Neuronal stem cell (in vitro differentiated cells): ENCODE results near the gene CLIP4.

ENCODE experiments used
- DNase-seq: peaks from one replicate; pipeline ENCODE4 v3.0.0-alpha.2; 2013; ENCODE audit warnings: low spot score
- H2AFZ ChIP-seq: one replicate; pipeline ENCODE4 v1.6.1; 2013; ENCODE audit warnings: mild to moderate bottlenecking, low read length, inconsistent platforms
- H2AK5ac ChIP-seq: 2 replicates; pipeline ENCODE4 v1.6.1; 2013; ENCODE audit warnings: low read depth, mild to moderate bottlenecking, inconsistent platforms, low read length, moderate library complexity, mixed read lengths
- H2BK120ac ChIP-seq: 2 replicates; pipeline ENCODE4 v1.6.1; 2013; ENCODE audit warnings: low read depth, mild to moderate bottlenecking, inconsistent platforms, low read length, moderate library complexity, mixed read lengths
- H2BK12ac ChIP-seq: one replicate; pipeline ENCODE4 v1.6.1; 2013; ENCODE audit warnings: low read length, inconsistent platforms
- H2BK15ac ChIP-seq: 2 replicates; pipeline ENCODE4 v1.6.1; 2013; ENCODE audit warnings: mild to moderate bottlenecking, low read length, inconsistent platforms, mixed read lengths
- H2BK5ac ChIP-seq: one replicate; pipeline ENCODE4 v1.6.1; 2013; ENCODE audit warnings: inconsistent platforms, mild to moderate bottlenecking, low read length, moderate library complexity
- H3K14ac ChIP-seq: one replicate; pipeline ENCODE4 v1.6.1; 2013; ENCODE audit warnings: low read length, inconsistent platforms
- H3K18ac ChIP-seq: 2 replicates; pipeline ENCODE4 v1.6.1; 2013; ENCODE audit warnings: low read length, inconsistent platforms
- H3K23ac ChIP-seq: 2 replicates; pipeline ENCODE4 v1.6.1; 2013; ENCODE audit warnings: low read depth, mild to moderate bottlenecking, mixed read lengths, low read length, inconsistent platforms; ENCODE audit not compliant: poor library complexity
- H3K27ac ChIP-seq: replicated peaks from 3 replicates; pipeline ENCODE4 v1.5.1; 2013; ENCODE audit warnings: low read length, inconsistent platforms
- H3K27me3 ChIP-seq, 3 experiments: 2 replicates each; pipeline ENCODE4 v1.6.1; 2013; ENCODE audit warnings: low read length in 3 of 3, mild to moderate bottlenecking in 2 of 3, inconsistent platforms in 1 of 3, low read depth in 1 of 3, mixed read lengths in 1 of 3, moderate library complexity in 1 of 3; ENCODE audit not compliant: control insufficient read depth in 3 of 3, insufficient read depth in 3 of 3
- H3K36me3 ChIP-seq, 2 donors: replicated peaks in 1 of 2; 2 replicates each; pipeline ENCODE4 v1.6.1; 2013; ENCODE audit warnings: low read length in 2 of 2; ENCODE audit not compliant: control insufficient read depth in 2 of 2, insufficient read depth in 2 of 2
- H3K4ac ChIP-seq: 2 replicates; pipeline ENCODE4 v1.6.1; 2013; ENCODE audit warnings: inconsistent platforms, mild to moderate bottlenecking, low read length, moderate library complexity
- H3K4me1 ChIP-seq, 2 donors: 1 replicate in 1 of 2; 2 replicates in 1 of 2; pipeline ENCODE4 v1.6.1; 2013; ENCODE audit warnings: low read length in 2 of 2, low read depth in 1 of 2; ENCODE audit not compliant: control insufficient read depth in 2 of 2, insufficient read depth in 1 of 2
- H3K4me2 ChIP-seq: one replicate; pipeline ENCODE4 v1.6.1; 2013; ENCODE audit warnings: mild to moderate bottlenecking, low read length, inconsistent platforms; ENCODE audit not compliant: insufficient read depth, poor library complexity, severe bottlenecking
- H3K4me3 ChIP-seq, 2 donors: 2 replicates each; pipeline ENCODE4 v1.5.1; 2013; ENCODE audit warnings: low read length in 2 of 2, mild to moderate bottlenecking in 2 of 2, inconsistent platforms in 1 of 2, moderate library complexity in 1 of 2
- H3K79me1 ChIP-seq: one replicate; pipeline ENCODE4 v1.6.1; 2013; ENCODE audit warnings: low read depth, mild to moderate bottlenecking, inconsistent platforms, low read length, moderate library complexity
- H3K9ac ChIP-seq: one replicate; pipeline ENCODE4 v1.6.1; 2013; ENCODE audit warnings: mild to moderate bottlenecking, low read depth, low read length, inconsistent platforms; ENCODE audit not compliant: poor library complexity
- H3K9me3 ChIP-seq, 2 donors: replicated peaks in 1 of 2; 2 replicates each; pipeline versions ENCODE3 to v1.6.1; 2013; ENCODE audit warnings: low read length in 2 of 2, mild to moderate bottlenecking in 2 of 2, inconsistent platforms in 1 of 2, low read depth in 1 of 2, mixed read lengths in 1 of 2, moderate library complexity in 1 of 2; ENCODE audit not compliant: control insufficient read depth in 2 of 2, insufficient read depth in 1 of 2
- H4K8ac ChIP-seq: one replicate; pipeline ENCODE4 v1.6.1; 2013; ENCODE audit warnings: low read depth, mild to moderate bottlenecking, inconsistent platforms, low read length, moderate library complexity
- H4K91ac ChIP-seq: one replicate; pipeline ENCODE4 v1.6.1; 2013; ENCODE audit warnings: low read length, low read depth, mild to moderate bottlenecking, inconsistent platforms; ENCODE audit not compliant: poor library complexity
- WGBS, 2 donors: extraction: QIAGEN DNeasy Blood & Tissue Kit; methylation state at CpG; one replicate each; pipeline ENCODE4 v1.1.7; 2013; ENCODE audit warnings: missing lambda C conversion rate in 2 of 2, mixed read lengths in 1 of 2; ENCODE audit not compliant: insufficient read length in 2 of 2, insufficient replicate concordance in 1 of 2; ENCODE audit errors: extremely low coverage in 2 of 2; 5-methylcytosine and 5-hydroxymethylcytosine counted together

The CLIP4 gene

DNA sequence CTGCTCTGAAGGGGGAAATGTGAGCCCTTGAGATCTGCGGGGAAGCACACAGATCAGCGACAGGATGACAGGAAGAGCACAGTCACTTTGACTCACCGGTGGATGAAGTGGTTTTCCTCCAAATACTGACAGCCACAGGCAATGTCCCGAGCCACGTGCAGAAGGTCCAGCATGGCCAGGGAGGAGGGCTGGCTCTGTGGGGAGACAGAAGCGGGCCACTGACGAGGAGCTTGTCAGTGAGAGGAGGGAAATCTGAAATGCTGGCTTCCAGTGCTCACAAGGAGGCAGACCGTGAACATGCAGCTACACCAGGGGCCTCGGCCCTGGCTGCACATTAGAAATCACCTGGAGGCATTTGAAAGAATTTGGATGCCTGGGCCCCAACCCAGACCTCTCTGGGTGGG, 98.7 kb downstream of the CLIP4 start:
- H2BK120ac ChIP-seq, result no peak overlapping the region
- peaks cover 0 to 2% (median 0%) of the 10 kb centered on the region in 3 experiments for H3K27me3 ChIP-seq
- H2AFZ ChIP-seq, result no peak overlapping the region
- H3K18ac ChIP-seq, result peak overlapping the region; percentile 65
- no peak overlapping the region for H2BK5ac ChIP-seq
- H3K23ac ChIP-seq, result no peak overlapping the region
- H3K9ac ChIP-seq, result no peak overlapping the region
- H2BK12ac ChIP-seq, result no peak overlapping the region
- H3K9me3 ChIP-seq, result peaks cover 0 to 2% of the 10 kb centered on the region in 2 donors
- no peak overlapping the region for H3K4me3 ChIP-seq
- no peak for DNase-seq
- H3K79me1 ChIP-seq, result no peaks in the 10 kb centered on the region
- no peak overlapping the region for H4K8ac ChIP-seq
- H4K91ac ChIP-seq, result no peak overlapping the region
- no peak overlapping the region for H3K4ac ChIP-seq
- no peak overlapping the region for H3K4me2 ChIP-seq
- no peak overlapping the region for H3K14ac ChIP-seq
- no peak overlapping the region for H3K27ac ChIP-seq
- peaks cover 0 to 17% of the 10 kb centered on the region in 2 donors for H3K36me3 ChIP-seq
- H2AK5ac ChIP-seq, result no peak overlapping the region
- WGBS, 2 donors, result no CpG with 5 or more reads among the region's 9 CpGs
- H3K4me1 ChIP-seq, result peaks cover 3 to 4% of the 10 kb centered on the region in 2 donors
- H2BK15ac ChIP-seq, result no peak overlapping the region

DNA sequence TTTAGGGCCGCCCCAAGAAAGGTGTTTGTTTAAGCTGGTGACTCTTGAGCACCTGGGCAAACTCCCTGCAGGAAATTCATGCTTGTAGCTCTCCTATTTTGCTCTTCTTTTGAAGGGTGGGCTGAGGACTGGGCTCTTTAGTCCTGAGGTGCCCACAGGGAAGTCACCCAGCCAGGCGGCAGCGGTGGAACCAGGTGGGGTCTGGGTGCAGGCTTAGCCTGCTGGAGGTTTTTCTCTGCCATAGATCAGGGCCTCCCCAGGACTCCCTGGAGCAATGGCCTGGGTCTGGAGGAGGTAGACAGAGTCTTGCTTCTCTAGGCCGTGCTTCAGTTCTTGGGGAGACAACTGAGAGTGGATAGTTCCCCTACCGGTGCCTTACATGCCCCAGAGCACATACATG, 99.9 kb downstream of the CLIP4 start:
- Histone ChIP-seq H2BK12ac (no peak overlapping the region), H3K27ac (no peak overlapping the region), H3K14ac (no peak overlapping the region), H3K27me3 (peaks cover 0 to 2% (median 0%) of the 10 kb centered on the region in 3 experiments), H3K4me2 (no peak overlapping the region), H3K4ac (no peak overlapping the region), H2BK5ac (no peak overlapping the region), H2AFZ (no peak overlapping the region), H3K4me3 (no peak overlapping the region), H3K36me3 (peaks cover 0 to 24% of the 10 kb centered on the region in 2 donors), H3K4me1 (peaks cover 3 to 4% of the 10 kb centered on the region in 2 donors), H2BK120ac (no peak overlapping the region), H3K9me3 (peaks cover 0 to 2% of the 10 kb centered on the region in 2 donors), H2BK15ac (no peak overlapping the region), H3K18ac (no peak overlapping the region), H3K9ac (no peak overlapping the region), H3K79me1 (no peaks in the 10 kb centered on the region), H4K91ac (no peak overlapping the region), H4K8ac (no peak overlapping the region), H2AK5ac (no peak overlapping the region), H3K23ac (no peak overlapping the region)
- DNase-seq, result no peak
- no CpG with 5 or more reads among the region's 5 CpGs for WGBS, 2 donors

GRCh38 chr2:29215739-29216608, 100.8 kb downstream of the CLIP4 start:
- no peak overlapping the region for H4K8ac ChIP-seq
- WGBS, 2 donors, result no CpG with 5 or more reads among the region's 20 CpGs
- H2BK5ac ChIP-seq, result no peak overlapping the region
- H3K79me1 ChIP-seq, result no peaks in the 10 kb centered on the region
- DNase-seq, result no peak
- H3K27me3 ChIP-seq, result peaks cover 0 to 2% (median 0%) of the 10 kb centered on the region in 3 experiments
- H3K4me3 ChIP-seq, result peak overlapping the region in 1 of 2 donors; percentile 54
- H3K9ac ChIP-seq, result no peak overlapping the region
- no peak overlapping the region for H3K4me2 ChIP-seq
- H2AK5ac ChIP-seq, result no peak overlapping the region
- H3K18ac ChIP-seq, result peak overlapping the region; percentile 15
- peaks cover 3 to 4% of the 10 kb centered on the region in 2 donors for H3K4me1 ChIP-seq
- H2AFZ ChIP-seq, result no peak overlapping the region
- no peak overlapping the region for H2BK12ac ChIP-seq
- peaks cover 0 to 33% of the 10 kb centered on the region in 2 donors for H3K36me3 ChIP-seq
- no peak overlapping the region for H4K91ac ChIP-seq
- no peak overlapping the region for H2BK120ac ChIP-seq
- H3K9me3 ChIP-seq, result peaks cover 0 to 2% of the 10 kb centered on the region in 2 donors
- H3K23ac ChIP-seq, result no peak overlapping the region
- no peak overlapping the region for H3K27ac ChIP-seq
- no peak overlapping the region for H3K4ac ChIP-seq
- H2BK15ac ChIP-seq, result no peak overlapping the region
- no peak overlapping the region for H3K14ac ChIP-seq

GRCh38 chr2:29216609-29216909, 101.3 kb downstream of the CLIP4 start:
- H3K79me1 ChIP-seq, result no peaks in the 10 kb centered on the region
- 100% methylated on average over 3 to 5 of the region's 5 CpGs for WGBS, 2 donors
- H3K14ac ChIP-seq, result no peak overlapping the region
- H3K4me3 ChIP-seq, result peak overlapping the region in 1 of 2 donors; percentile 54
- no peak overlapping the region for H3K4me2 ChIP-seq
- H3K23ac ChIP-seq, result no peak overlapping the region
- H3K9ac ChIP-seq, result no peak overlapping the region
- DNase-seq, result no peak
- peaks cover 3 to 4% of the 10 kb centered on the region in 2 donors for H3K4me1 ChIP-seq
- no peak overlapping the region for H3K4ac ChIP-seq
- H3K27me3 ChIP-seq, result peaks cover 0 to 2% (median 0%) of the 10 kb centered on the region in 3 experiments
- H2BK12ac ChIP-seq, result no peak overlapping the region
- H3K27ac ChIP-seq, result no peak overlapping the region
- H4K91ac ChIP-seq, result no peak overlapping the region
- no peak overlapping the region for H2AK5ac ChIP-seq
- no peak overlapping the region for H2BK120ac ChIP-seq
- peak overlapping the region; percentile 15 for H3K18ac ChIP-seq
- H2BK15ac ChIP-seq, result no peak overlapping the region
- H4K8ac ChIP-seq, result no peak overlapping the region
- no peak overlapping the region for H2BK5ac ChIP-seq
- H3K36me3 ChIP-seq, result peaks cover 0 to 38% of the 10 kb centered on the region in 2 donors
- H2AFZ ChIP-seq, result no peak overlapping the region
- peaks cover 0 to 2% of the 10 kb centered on the region in 2 donors for H3K9me3 ChIP-seq
